Urothelium cell line (cell line): ENCODE data around the gene SLC4A8.

Experiments
- DNase-seq: peaks from one replicate; pipeline ENCODE4 v3.0.0; 2011; ENCODE audit warnings: low spot score, mixed read lengths
- FAIRE-seq: peaks from 2 replicates; lab custom pipeline; 2011; peaks lifted over from hg19 to GRCh38; lab: Jason Lieb, UNC

Gene SLC4A8

DNA sequence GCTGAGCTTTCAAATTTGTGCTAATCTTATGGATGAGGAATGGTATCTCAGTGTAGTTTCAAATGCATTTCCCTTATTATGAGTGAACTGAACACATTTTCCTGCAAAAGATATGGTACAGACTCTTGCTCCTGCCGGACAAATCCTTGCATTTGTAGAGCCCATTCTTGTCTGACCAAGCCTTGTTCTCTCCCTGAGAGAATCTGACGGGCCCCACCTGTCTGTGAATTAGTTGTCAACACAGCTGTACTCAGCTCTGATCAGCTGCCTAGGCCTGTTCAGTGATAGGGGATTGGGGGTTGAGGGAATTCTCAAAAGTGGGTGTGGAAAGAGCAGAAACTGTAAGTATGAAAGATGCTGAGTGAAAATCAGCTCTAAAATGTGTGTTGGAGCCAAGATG, 123.6 kb downstream of the SLC4A8 start:
- FAIRE-seq, result no peak

DNA sequence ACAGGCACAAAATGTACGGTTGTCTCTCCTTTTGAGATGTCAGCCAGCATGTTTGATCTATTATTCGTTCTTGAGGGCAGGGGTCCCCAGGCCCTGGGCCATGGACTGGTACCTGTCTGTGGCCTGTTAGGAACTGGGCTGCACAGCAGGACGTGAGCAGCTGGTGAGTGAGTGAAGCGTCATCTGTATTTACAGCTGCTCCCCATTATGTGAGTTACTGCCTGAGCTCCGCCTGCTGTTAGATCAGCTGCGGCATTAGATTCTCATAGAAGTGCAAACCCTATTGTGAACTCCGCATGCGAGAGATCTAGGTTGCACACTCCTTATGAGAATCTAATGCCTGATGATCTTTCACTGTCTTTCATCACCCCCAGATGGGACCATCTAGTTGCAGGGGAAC, 125.0 kb downstream of the SLC4A8 start:
- DNase-seq, result no peak
- FAIRE-seq, result no peak

More for the DNA sequence above, 123.6 kb downstream of the SLC4A8 start:
- no peak for DNase-seq
